Eye (tissue), 1 donor: ENCODE measurements around the gene FAM184B.
"Not testable (repeated sequence)": the region's sequence is repeated elsewhere in the genome, so short reads cannot be mapped to it uniquely, and the experiment has no call there.

Experiments used
- DNase-seq: peaks from one replicate; pipeline ENCODE4 v3.0.0-alpha.2; 2015

Gene FAM184B

GRCh38 chr4:17713779-17714178, 67.6 kb downstream of the FAM184B start:
- DNase-seq, result no peak

GRCh38 chr4:17712166-17712565, 69.3 kb downstream of the FAM184B start:
- DNase-seq, result no peak

- not testable (repeated sequence) for DNase-seq
Measured at GRCh38 chr4:17711206-17711605, 70.2 kb downstream of the FAM184B start.

- no peak for DNase-seq
Measured at GRCh38 chr4:17709763-17710068, 71.7 kb downstream of the FAM184B start.

GRCh38 chr4:17708992-17709762, 72.2 kb downstream of the FAM184B start:
- DNase-seq, result no peak

- DNase-seq, result no peak
Measured at GRCh38 chr4:17707671-17708070, 73.8 kb downstream of the FAM184B start.

- no peak for DNase-seq
Measured at GRCh38 chr4:17705107-17705506, 76.3 kb downstream of the FAM184B start.

GRCh38 chr4:17704020-17704650, 77.3 kb downstream of the FAM184B start:
- DNase-seq, result no peak

- peak; percentile 20 for DNase-seq
Measured at GRCh38 chr4:17702641-17703040, 78.8 kb downstream of the FAM184B start.

GRCh38 chr4:17701882-17702281, 79.5 kb downstream of the FAM184B start:
- DNase-seq, result no peak

GRCh38 chr4:17701138-17701839, 80.1 kb downstream of the FAM184B start:
- DNase-seq, result no peak

GRCh38 chr4:17699380-17699779, 82.0 kb downstream of the FAM184B start:
- no peak for DNase-seq

GRCh38 chr4:17698116-17698515, 83.3 kb downstream of the FAM184B start:
- no peak for DNase-seq

- no peak for DNase-seq
Measured at GRCh38 chr4:17695341-17695740, 86.1 kb downstream of the FAM184B start.

GRCh38 chr4:17694552-17694951, 86.9 kb downstream of the FAM184B start:
- no peak for DNase-seq

GRCh38 chr4:17690898-17691297, 90.5 kb downstream of the FAM184B start:
- no peak for DNase-seq

GRCh38 chr4:17690135-17690534, 91.3 kb downstream of the FAM184B start:
- DNase-seq, result no peak

GRCh38 chr4:17688011-17688441, 93.4 kb downstream of the FAM184B start:
- peak; percentile 68 for DNase-seq

- DNase-seq, result peak; percentile 42
Measured at GRCh38 chr4:17687237-17687857, 94.1 kb downstream of the FAM184B start.

- not testable (repeated sequence) for DNase-seq
Measured at GRCh38 chr4:17684648-17685047, 96.8 kb downstream of the FAM184B start.

- no peak for DNase-seq
Measured at GRCh38 chr4:17682222-17682566, 99.2 kb downstream of the FAM184B start.

GRCh38 chr4:17681281-17682221, 99.9 kb downstream of the FAM184B start:
- DNase-seq, result no peak
